Vagina (tissue), 2 donors: ENCODE results near the gene WNT5B. TPM values are rescaled to one million over a fixed set of nuclear protein-coding genes. Genes with fewer than 3 reads are reported as not detected.

Experiments used
- DNase-seq, 2 donors: peaks; one replicate each; pipeline ENCODE4 v3.0.0-alpha.2; 2017; ENCODE audit errors: extremely low spot score in 2 of 2
- H3K27ac ChIP-seq: fragments of 200-600 bp; sonication (generic); one replicate; pipeline ENCODE4 v1.5.1; 2019
- H3K27me3 ChIP-seq: fragments of 200-600 bp; sonication (generic); one replicate; pipeline ENCODE4 v1.5.1; 2019
- H3K36me3 ChIP-seq, 2 donors: fragments of 200-600 bp; sonication (generic); one replicate each; pipeline ENCODE4 v1.5.1; 2017 to 2019
- H3K4me1 ChIP-seq: fragments of 200-600 bp; sonication (generic); one replicate; pipeline ENCODE4 v1.5.1; 2019
- H3K4me3 ChIP-seq, 2 donors: fragments of 200-600 bp; sonication (generic); 1 replicate in 1 of 2; 2 replicates in 1 of 2; pipeline ENCODE4 v1.5.1; 2016 to 2019
- H3K9me3 ChIP-seq: fragments of 200-600 bp; sonication (generic); one replicate; pipeline ENCODE4 v1.5.1; 2019
- CTCF ChIP-seq, 3 experiments: fragments of 450-650 bp in 2 of 3; fragments of 200-600 bp in 1 of 3; sonication (generic) in 1 of 3; IDR thresholded peaks; one replicate each; pipeline ENCODE4 v1.5.1; 2017 to 2019; ENCODE audit warnings: antibody characterized with exemption in 3 of 3, mild to moderate bottlenecking in 2 of 3, moderate library complexity in 2 of 3
- POLR2A ChIP-seq, 2 donors: fragments of 450-650 bp; IDR thresholded peaks; one replicate each; pipeline ENCODE4 v1.6.1; 2017; ENCODE audit warnings: antibody characterized with exemption in 2 of 2, mild to moderate bottlenecking in 2 of 2, moderate library complexity in 2 of 2
- POLR2AphosphoS5 ChIP-seq, 2 donors: sonication (generic); formaldehyde crosslinking; IDR thresholded peaks; one replicate each; pipeline ENCODE4 v1.9.0; 2017; ENCODE audit warnings: antibody characterized with exemption in 2 of 2, mild to moderate bottlenecking in 2 of 2, low read depth in 1 of 2; ENCODE audit not compliant: insufficient read depth in 1 of 2
- intact Hi-C: fragments of 100-400 bp; cut with DNase I; formaldehyde crosslinking; loops from one replicate; pipeline ENCODE4 v1.15.1; 2023
- total RNA-seq: library from RNA; depleted of rRNA; stranded (reverse); fragments of >200 nt; gene quantifications from one replicate; pipeline ENCODE4 v1.2.3, GENCODE V29; 2016

WNT5B gene
- 7.6 TPM for total RNA-seq

DNA sequence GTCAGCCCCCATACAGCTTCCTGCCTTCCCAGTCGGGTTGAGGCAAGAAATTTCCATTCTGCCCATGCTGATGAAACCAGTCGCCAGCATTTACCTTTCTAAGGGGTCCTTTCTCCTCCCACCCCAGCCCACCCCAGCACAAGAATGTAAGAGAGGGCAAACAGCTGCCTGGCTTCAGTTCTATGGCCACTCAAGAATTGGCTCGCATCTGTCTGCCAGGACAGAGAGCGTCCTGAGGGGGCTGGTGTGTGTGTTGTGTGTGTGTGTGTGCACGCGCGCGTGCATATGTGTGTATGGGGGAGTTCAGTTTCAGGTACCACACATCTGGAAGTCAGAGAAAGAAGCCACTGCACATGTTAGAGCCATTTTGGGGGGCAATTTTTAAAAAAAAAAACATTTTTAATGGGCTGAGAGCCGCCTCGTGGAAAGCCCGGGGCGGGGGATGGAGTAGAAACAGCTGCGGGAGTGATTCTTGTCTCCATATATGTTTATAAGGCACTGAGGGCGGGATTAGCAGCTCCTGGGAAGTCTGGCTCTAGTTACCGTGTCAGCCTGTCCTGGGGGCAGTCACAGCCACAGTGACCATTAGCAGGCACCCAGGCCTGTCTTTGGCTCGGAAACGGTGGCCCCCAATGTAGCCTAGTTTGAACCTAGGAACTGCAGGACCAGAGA, at the start of gene WNT5B:
Gene WNT5B (plus strand): TSS at position 566 of the 672 bp plus-strand sequence. CDS start 2,124 bp downstream, outside the sequence.
- TF ChIP-seq POLR2A (IDR thresholded peaks at IDR 0.05): no peak
- no peak for TF ChIP-seq CTCF (IDR thresholded peaks at IDR 0.05)
- TF ChIP-seq POLR2AphosphoS5 (IDR thresholded peaks at IDR 0.05; ENCODE audit: insufficient read depth in 1 of 2, low read depth in 1 of 2): no peak
- Histone ChIP-seq H3K4me3 (peak within 1 kb of the TSS; percentile 47 to 82), H3K9me3 (no peaks in the 10 kb centered on the region), H3K27ac (peak within 1 kb of the TSS; percentile 22), H3K36me3 (no peaks in the 10 kb centered on the region), H3K4me1 (peaks cover 30% of the 10 kb centered on the region), H3K27me3 (no peaks in the 10 kb centered on the region)
- intact Hi-C loops: loop anchor here (10.0 kb wide), 1 partner anchor 1296 kb away; no protein-coding TSS in a partner anchor
- no peak for DNase-seq

- TF ChIP-seq CTCF (IDR thresholded peaks at IDR 0.05) (no peak), POLR2A (IDR thresholded peaks at IDR 0.05) (no peak), POLR2AphosphoS5 (IDR thresholded peaks at IDR 0.05; ENCODE audit: insufficient read depth in 1 of 2, low read depth in 1 of 2) (no peak)
- Histone ChIP-seq H3K36me3 (no peaks in the 10 kb centered on the region), H3K9me3 (no peaks in the 10 kb centered on the region), H3K27ac (no peak overlapping the region), H3K4me3 (no peak overlapping the region), H3K27me3 (no peaks in the 10 kb centered on the region), H3K4me1 (peaks cover 18% of the 10 kb centered on the region)
- intact Hi-C loops: loop anchor here (10.0 kb wide), 1 partner anchor 465 kb away; no protein-coding TSS in a partner anchor
- DNase-seq: no peak
These were observed 49.2 kb upstream of the WNT5B start for GRCh38 chr12:1579651-1580435.

DNA sequence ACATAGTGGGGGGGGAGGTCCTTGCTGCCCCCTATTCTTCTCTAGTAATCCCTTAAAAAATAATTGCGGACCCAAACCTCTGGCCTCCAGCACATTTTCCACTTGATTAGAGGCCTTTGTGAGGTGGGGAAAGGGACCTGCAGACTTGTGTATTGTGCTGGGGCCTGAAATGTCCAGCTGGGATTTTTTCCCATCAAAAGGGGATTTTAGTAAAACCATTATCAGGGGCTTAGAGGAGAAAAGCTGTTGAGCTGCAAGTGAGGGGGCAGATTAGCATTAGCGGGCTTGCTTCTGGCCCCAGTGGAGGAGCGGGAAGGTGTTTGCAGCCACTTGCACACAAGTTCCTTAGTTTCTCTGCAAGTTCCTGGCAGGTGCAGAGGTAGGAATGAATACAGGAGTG, 48.5 kb upstream of the WNT5B start:
- intact Hi-C loops: loop anchor here (10.0 kb wide), 1 partner anchor 466 kb away; no protein-coding TSS in a partner anchor
- H3K4me3 ChIP-seq: no peak overlapping the region
- H3K36me3 ChIP-seq: no peaks in the 10 kb centered on the region
- DNase-seq: no peak
- TF ChIP-seq CTCF (IDR thresholded peaks at IDR 0.05) (no peak), POLR2AphosphoS5 (IDR thresholded peaks at IDR 0.05; ENCODE audit: insufficient read depth in 1 of 2, low read depth in 1 of 2) (no peak), POLR2A (IDR thresholded peaks at IDR 0.05) (no peak)
- H3K9me3 ChIP-seq: no peaks in the 10 kb centered on the region
- no peak overlapping the region for H3K27ac ChIP-seq
- H3K4me1 ChIP-seq: peaks cover 11% of the 10 kb centered on the region
- no peaks in the 10 kb centered on the region for H3K27me3 ChIP-seq

GRCh38 chr12:1581973-1582708, 46.9 kb upstream of the WNT5B start:
- Histone ChIP-seq H3K4me1 (no peaks in the 10 kb centered on the region), H3K9me3 (no peaks in the 10 kb centered on the region), H3K27ac (no peak overlapping the region), H3K36me3 (no peaks in the 10 kb centered on the region), H3K27me3 (no peaks in the 10 kb centered on the region), H3K4me3 (no peak overlapping the region)
- TF ChIP-seq POLR2A (IDR thresholded peaks at IDR 0.05) (no peak), CTCF (IDR thresholded peaks at IDR 0.05) (no peak), POLR2AphosphoS5 (IDR thresholded peaks at IDR 0.05; ENCODE audit: insufficient read depth in 1 of 2, low read depth in 1 of 2) (no peak)
- intact Hi-C loops: loop anchor here (10.0 kb wide), 1 partner anchor 467 kb away; no protein-coding TSS in a partner anchor
- no peak for DNase-seq
